Measurements from ENCODE around the gene NUS1. TPM values are rescaled to one million over a fixed set of nuclear protein-coding genes. Genes with fewer than 3 reads are reported as not detected.
A peak's percentile ranks its signal among the peaks of the same experiment; 100 is the strongest.
"Not testable (repeated sequence)": the region's sequence is repeated elsewhere in the genome, so short reads cannot be mapped to it uniquely, and the experiment has no call there.

The NUS1 gene
- total and polyA plus RNA-seq, 12 donors: 10.2 to 18.9 (median 13.3) TPM

- ATAC-seq (no peak), DNase-seq (no peak)
- H3K36me3 ChIP-seq: no peaks in the 10 kb centered on the region
- H3K4me3 ChIP-seq: no peak overlapping the region
- H3K4me1 ChIP-seq: no peaks in the 10 kb centered on the region
- no peaks in the 10 kb centered on the region for H3K9me3 ChIP-seq
- intact Hi-C loops (cut with DNase I): no loop called here
- no peak for TF ChIP-seq CTCF (IDR thresholded peaks at IDR 0.05)
- no peaks in the 10 kb centered on the region for H3K27me3 ChIP-seq
- H3K27ac ChIP-seq: no peak overlapping the region
Measured at GRCh38 chr6:117668736-117669135, 6.5 kb upstream of the NUS1 start.

GRCh38 chr6:117674503-117674902 is 766 bp upstream of the NUS1 start:
- Histone ChIP-seq H3K4me1 (peaks cover 0 to 42% (median 34%) of the 10 kb centered on the region in 9 donors), H3K27ac (peak overlapping the region in 7 of 10 donors; percentile 72 to 85 (median 78)), H3K36me3 (no peaks in the 10 kb centered on the region), H3K4me3 (peak overlapping the region; percentile 55 to 91 (median 75)), H3K9me3 (no peaks in the 10 kb centered on the region), H3K27me3 (no peaks in the 10 kb centered on the region)
- ATAC-seq (no peak), DNase-seq (no peak)
- intact Hi-C loops (cut with DNase I): loop anchor here in 4 of 10 donors (2.0 to 10.0 kb wide), 3 partner anchors 67 to 72 kb away; partner anchors contain the start of gene GOPC (in 3 of the 4)
- no peak for TF ChIP-seq CTCF (IDR thresholded peaks at IDR 0.05)
- 57 to 70% methylated on average over 10 of the region's 10 CpGs for WGBS, 2 donors

GRCh38 chr6:117675658-117676301 is 511 bp downstream of the NUS1 start:
- H3K27me3 ChIP-seq, H3K9me3 ChIP-seq, H3K36me3 ChIP-seq: not testable (repeated sequence)
- 0 to 1% methylated on average over 30 to 47 of the region's 62 CpGs for WGBS, 2 donors
- Histone ChIP-seq H3K27ac (peak overlapping the region in 9 of 10 donors; percentile 72 to 85 (median 78)), H3K4me3 (peak overlapping the region; percentile 55 to 91 (median 75)), H3K4me1 (peaks cover 0 to 54% (median 44%) of the 10 kb centered on the region in 9 donors)
- peak in 1 of 2 donors; percentile 21 for DNase-seq
- peak; percentile 54 to 87 (median 64) for ATAC-seq
- intact Hi-C loops (cut with DNase I): loop anchor here in 3 of 10 donors (2.0 to 10.0 kb wide), 2 partner anchors 71 to 73 kb away; partner anchors contain the start of gene GOPC (in 3 of the 3)

- Histone ChIP-seq H3K4me3 (peak overlapping the region; percentile 55 to 91 (median 75)), H3K9me3 (peaks cover 0 to 7% (median 0%) of the 10 kb centered on the region in 11 donors), H3K4me1 (peaks cover under 1 to 63% (median 53%) of the 10 kb centered on the region in 9 donors), H3K27ac (peak overlapping the region in 6 of 10 donors; percentile 72 to 85 (median 76)), H3K27me3 (no peaks in the 10 kb centered on the region), H3K36me3 (peaks cover 0 to 6% (median 0%) of the 10 kb centered on the region in 9 donors)
- ATAC-seq (no peak), DNase-seq (no peak)
- TF ChIP-seq CTCF (IDR thresholded peaks at IDR 0.05): no peak
- intact Hi-C loops (cut with DNase I): loop anchor here in 2 of 10 donors (10.0 kb wide), 1 partner anchor 72 kb away; the partner anchor contains the start of gene GOPC (in 2 of the 2)
- WGBS, 2 donors: 64 to 67% methylated on average over 6 of the region's 6 CpGs
Measured at GRCh38 chr6:117676577-117677218, 1.4 kb downstream of the NUS1 start.

All from heart right ventricle (tissue), 16 donors.